Right lobe of liver (tissue), 4 donors: ENCODE measurements around the gene CX3CR1.

ENCODE experiments used
- CTCF ChIP-seq, 4 donors: fragments of 200-600 bp in 3 of 4; fragments of 450-650 bp in 1 of 4; IDR thresholded peaks; one replicate each; pipeline versions ENCODE4 v1.5.1 to v1.8.0; 2016 to 2022; ENCODE audit warnings: antibody characterized with exemption in 4 of 4, mild to moderate bottlenecking in 2 of 4
- POLR2A ChIP-seq: fragments of 450-650 bp; IDR thresholded peaks from one replicate; pipeline ENCODE4 v1.6.1; 2017; ENCODE audit warnings: antibody characterized with exemption, mild to moderate bottlenecking
- donor health status: DM: no; HTN: no; CAD: no.
- donor health status: DM: no; HTN: no; CAD: no.
- donor health status: DM: no; HTN: yes; CAD: no.

- TF ChIP-seq CTCF (IDR thresholded peaks at IDR 0.05) (no peak), POLR2A (no peak)
These were observed 11.3 kb downstream of the CX3CR1 start for GRCh38 chr3:39268549-39268900.
